Measurements from ENCODE around the gene SEMA5B. TPM values are rescaled to one million over a fixed set of nuclear protein-coding genes. Genes with fewer than 3 reads are reported as not detected.

SEMA5B gene
- total and polyA plus RNA-seq, 9 of the 15 experiments (the other 6 are each of a cell fraction or from before 2014, with no cell fraction given), result not detected

DNA sequence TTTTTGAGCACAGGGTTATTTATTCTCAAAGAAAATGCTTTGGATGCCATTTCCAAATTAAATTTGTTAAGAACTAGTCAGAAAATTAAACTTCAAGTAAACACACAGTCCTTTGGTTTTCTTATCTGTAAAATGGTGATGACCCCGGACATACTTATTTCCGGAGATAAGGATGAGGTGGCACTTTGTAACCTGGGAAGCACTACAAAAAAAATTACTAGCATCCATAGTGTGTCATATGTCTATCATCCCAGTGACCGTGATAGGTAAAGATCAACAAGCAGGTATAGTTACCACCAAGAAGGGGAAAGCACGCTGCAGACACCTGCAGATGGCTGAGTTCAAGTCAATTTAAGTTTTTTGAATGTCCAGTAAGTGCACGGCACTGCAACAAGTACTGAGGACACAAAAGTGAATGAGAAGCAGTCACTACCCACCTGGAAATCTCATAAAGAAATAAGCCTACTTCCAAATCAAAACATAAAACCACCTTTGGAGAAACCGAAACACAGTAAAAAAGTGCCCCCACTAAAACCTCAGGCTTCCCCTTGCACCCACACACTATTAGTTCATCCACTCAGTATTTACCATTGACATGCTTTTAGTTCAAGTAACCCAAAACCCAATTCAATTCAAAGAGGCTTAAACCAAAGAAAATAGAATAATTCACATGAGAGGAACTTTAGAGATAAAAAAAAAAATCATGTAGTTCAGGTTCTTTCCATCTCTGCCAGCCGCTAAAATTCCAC lies 24.6 kb downstream of the SEMA5B start (continued):
- TF ChIP-seq NFE2L1 (tag; IDR thresholded peaks at IDR 0.05; ENCODE audit: borderline replicate concordance, low read depth) (no peak), SMARCA4 (IDR thresholded peaks at IDR 0.05) (no peak), DPF2 (IDR thresholded peaks at IDR 0.05) (no peak), MCM7 (IDR thresholded peaks at IDR 0.05) (no peak), MCM3 (IDR thresholded peaks at IDR 0.05) (no peak), NR2C1 (IDR thresholded peaks at IDR 0.05) (no peak), NR2C1 (tag; IDR thresholded peaks at IDR 0.05) (peak; percentile 63), EP300 (IDR thresholded peaks at IDR 0.05; ENCODE audit: low read length) (no peak)
- TF ChIP-seq, protein P1, sequence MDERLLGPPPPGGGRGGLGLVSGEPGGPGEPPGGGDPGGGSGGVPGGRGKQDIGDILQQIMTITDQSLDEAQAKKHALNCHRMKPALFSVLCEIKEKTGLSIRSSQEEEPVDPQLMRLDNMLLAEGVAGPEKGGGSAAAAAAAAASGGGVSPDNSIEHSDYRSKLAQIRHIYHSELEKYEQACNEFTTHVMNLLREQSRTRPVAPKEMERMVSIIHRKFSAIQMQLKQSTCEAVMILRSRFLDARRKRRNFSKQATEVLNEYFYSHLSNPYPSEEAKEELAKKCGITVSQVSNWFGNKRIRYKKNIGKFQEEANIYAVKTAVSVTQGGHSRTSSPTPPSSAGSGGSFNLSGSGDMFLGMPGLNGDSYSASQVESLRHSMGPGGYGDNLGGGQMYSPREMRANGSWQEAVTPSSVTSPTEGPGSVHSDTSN (CRISPR knock-in tag; IDR thresholded peaks at IDR 0.05; ENCODE audit: low read depth), result no peak
- TF ChIP-seq, protein P1 (tag; conservative IDR thresholded peaks at IDR 0.05; ENCODE audit: low read depth), result no peak

Measured in K562 (cell line).